Left renal pelvis (tissue), 4 donors: ENCODE results near the gene ACTL8. TPM values are rescaled to one million over a fixed set of nuclear protein-coding genes. Genes with fewer than 3 reads are reported as not detected.
A peak's percentile ranks its signal among the peaks of the same experiment; 100 is the strongest.

Experiments used
- DNase-seq, 4 donors: peaks; one replicate each; pipeline ENCODE4 v3.0.0-alpha.2; 2013; ENCODE audit warnings: low read depth in 4 of 4, low spot score in 3 of 4
- polyA plus RNA-seq, 4 donors: library from polyadenylated mRNA; unstranded; fragments of 120-200 nt; gene quantifications; one replicate each; pipeline ENCODE4 v1.2.1, GENCODE V29; 2013; ENCODE audit not compliant: insufficient read length in 4 of 4

ACTL8 gene
- polyA plus RNA-seq, 4 donors, result not detected

DNA sequence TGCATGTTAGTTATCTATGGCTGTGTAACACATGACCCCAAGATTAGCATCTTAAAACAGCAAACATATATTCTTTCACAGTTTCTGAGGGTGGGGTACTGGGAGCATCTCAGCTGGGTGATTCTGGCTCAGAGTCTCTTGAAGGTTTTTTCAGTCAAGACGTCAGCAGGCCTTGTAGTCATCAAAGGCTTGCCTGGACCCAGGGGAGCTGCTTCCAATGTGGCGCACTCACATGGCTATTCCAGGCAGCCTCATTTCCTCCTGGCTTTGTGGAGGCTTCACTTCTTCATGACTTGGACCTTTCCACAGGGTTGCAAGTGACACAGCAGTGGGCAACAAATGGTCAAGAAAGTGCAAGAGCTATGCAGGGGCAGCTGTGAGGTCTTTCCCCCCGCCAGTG, 114.7 kb downstream of the ACTL8 start:
- DNase-seq, result no peak

DNA sequence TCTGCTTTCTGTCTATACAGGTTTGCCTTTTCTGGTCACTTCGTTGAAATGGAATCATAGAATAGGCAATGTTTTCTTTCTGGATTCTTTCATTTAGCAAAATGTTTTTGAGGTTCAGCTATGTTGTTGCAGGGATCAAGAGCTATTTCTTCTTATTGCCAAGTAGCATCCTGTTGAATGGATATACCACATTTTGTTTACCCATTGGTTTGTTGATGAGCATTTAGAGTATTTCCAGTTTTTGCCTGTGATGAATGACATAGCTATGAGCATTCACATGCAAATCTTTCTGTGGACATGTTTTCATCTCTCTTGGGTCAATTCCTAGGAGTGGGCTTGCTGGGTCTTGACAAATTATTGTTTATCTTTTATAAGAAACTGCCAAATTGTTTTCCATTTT, 115.5 kb downstream of the ACTL8 start:
- DNase-seq, result no peak

DNA sequence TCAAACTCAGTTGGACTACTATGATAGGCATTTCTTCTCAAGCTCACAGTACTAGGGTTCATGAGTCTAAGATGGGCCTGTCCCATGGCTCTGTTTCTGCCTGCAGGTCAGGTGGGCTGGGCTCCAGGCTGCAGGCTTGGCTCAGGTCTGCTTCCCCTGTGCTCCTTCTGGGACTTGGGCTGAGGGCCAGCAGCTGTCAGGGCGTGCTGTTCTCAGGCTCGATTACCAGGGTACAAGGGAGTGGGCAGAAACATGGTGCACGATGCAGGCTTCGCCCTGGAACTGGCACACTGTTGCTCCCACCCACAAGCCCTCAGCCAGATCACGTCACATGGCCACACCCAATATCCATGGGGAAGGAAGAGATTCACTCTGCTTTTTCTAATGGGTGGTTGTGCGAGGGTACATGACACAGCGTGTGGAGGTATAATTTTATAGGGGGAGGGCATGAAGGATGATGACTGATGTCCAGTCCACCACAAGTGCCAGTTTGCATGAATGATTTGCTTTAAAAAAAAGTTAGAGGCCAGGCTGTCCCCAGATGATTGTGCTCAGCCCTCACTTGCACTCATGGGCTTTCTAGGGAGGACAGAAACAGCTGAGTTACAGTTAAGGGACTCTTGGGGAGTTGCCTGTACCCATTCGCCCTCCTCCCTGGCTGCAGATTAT, 118.0 kb downstream of the ACTL8 start:
- DNase-seq, result no peak

DNA sequence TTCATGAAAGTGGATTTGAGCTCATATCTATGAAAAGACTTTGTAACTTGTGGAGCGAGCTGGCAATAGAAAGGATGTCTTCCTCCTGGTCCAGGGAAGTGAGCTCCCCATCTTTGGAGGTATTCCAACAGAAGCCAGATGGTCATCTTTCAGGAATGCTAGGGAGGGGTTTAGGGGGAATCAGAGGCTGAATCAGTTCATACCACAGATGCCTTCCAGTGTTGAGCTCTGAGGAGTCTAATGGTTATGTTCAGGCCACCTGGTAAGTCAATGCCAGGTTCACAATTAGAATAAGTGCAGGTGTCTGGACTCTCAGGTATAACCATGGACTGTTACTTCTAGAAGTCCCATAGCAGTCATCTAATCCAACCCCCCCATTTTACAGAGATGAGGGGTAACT, 119.1 kb downstream of the ACTL8 start:
- no peak for DNase-seq

DNA sequence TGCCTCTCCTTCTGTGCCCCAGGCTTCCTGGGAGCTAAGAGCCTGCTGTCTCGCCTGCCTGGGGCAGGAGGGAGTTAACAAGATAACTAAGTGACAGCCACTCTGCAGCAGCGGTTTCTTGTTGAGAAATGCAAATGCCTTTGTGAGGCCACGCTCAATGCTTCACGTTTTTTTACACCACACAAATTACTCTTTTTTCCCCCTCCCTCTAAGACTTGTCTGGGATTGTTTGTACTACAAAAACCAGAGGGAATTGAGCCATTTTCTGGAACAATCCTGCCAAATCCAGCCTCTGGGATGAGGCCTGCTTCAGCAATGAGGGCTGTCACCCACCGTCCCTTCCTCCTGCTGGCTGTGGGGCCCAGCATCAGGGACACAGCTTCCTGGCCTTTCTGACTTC, 119.6 kb downstream of the ACTL8 start:
- peak in 2 of 4 donors; percentile 15 to 26 for DNase-seq

DNA sequence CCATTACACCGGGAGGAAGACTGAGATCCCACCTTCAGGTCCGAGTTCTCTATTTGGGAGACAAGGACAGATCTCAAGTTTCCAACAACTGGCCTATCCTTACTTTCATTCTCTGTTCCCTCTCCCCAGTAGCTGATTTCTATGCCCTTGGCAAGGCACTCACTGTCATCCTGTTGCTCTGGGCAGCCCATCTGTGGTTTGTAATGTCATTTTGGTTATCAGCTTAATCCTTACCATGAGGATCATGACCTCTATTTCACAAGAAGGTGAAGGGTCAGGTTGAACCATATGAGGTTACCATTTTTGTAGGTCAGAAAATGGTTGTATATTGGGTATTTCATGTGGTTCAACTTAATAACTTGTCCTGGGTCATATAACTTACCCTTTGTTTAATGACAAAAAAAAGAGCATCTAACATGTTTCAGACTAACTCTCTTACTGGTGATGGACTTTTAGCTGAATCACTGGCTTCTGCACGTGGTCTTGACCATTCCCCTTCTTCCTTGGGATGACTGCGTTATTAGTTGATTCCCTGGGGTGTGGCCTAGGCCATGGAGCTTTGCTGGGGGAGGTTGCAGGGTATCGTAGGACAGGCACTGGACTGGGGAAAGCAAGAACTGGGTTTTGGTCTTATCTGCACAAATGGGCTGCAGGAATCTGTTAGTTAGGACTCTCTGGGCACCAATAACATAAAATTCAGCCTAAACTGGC, 120.2 kb downstream of the ACTL8 start:
- DNase-seq, result no peak

DNA sequence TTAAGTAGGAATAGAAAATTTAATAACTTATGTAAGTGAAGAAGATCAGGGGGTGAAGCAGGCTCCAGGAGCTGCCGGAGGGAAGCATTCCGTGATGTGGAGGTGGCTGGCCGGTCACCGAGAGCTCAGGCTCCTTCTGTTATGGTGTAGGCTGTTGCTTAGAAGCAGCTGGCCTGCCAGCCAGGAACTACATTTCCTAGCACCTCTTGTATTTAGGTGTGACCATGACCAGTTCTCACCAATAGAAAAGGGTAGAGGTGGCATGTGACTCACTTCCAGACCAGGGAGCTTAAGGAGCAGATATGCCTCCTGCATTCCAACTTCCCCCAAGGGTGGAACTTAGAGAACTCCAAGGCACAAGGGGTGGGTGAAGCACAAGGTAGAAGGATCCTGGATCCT, 120.7 kb downstream of the ACTL8 start:
- DNase-seq, result no peak

Other genes with a start within 250 kb of the ACTL8 start
- 10 to 100 TPM; 15.4 to 62.3 (median 36.9) TPM for gene ARHGEF10L, start 215.6 kb upstream of the ACTL8 start, polyA plus RNA-seq